Suprapubic skin (tissue), 3 donors: Measurements from ENCODE around the gene SLC49A4.

Experiments used
- EP300 ChIP-seq: sonication (generic); formaldehyde crosslinking; IDR thresholded peaks from one replicate; pipeline ENCODE4 v1.6.1; 2017; ENCODE audit warnings: antibody characterized with exemption
- POLR2A ChIP-seq, 2 donors: fragments of 450-650 bp; IDR thresholded peaks; one replicate each; pipeline ENCODE4 v1.6.1; 2017; ENCODE audit warnings: antibody characterized with exemption in 2 of 2, mild to moderate bottlenecking in 2 of 2, moderate library complexity in 2 of 2
- TF ChIP-seq, protein P1 (sequence below), 2 donors: fragments of 200-600 bp in 1 of 2; fragments of 450-650 bp in 1 of 2; sonication (generic) in 1 of 2; IDR thresholded peaks; one replicate each; pipeline ENCODE4 v1.5.1; 2016 to 2019; ENCODE audit warnings: antibody characterized with exemption in 2 of 2, mild to moderate bottlenecking in 1 of 2, moderate library complexity in 1 of 2

DNA sequence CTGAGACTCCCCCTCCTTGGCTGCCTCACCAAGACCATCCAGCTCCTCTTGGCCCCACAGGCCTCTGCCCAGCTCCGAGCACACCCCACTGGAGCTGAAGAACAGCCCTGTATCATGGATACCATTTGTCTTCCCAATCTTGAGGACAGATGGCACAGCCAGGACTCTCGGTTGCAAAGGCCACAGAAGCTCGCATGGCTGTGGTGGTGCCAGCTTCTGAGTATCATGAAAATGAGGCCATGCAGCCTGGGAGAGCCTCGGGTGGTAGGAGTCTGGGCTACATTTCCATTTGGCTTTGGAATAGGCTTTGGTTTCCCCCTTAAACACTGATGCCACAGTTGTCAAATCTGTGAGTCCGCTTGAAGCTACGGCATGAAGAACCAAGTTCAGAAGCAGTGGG is 126.1 kb downstream of the SLC49A4 start:
- no peak for TF ChIP-seq EP300
- TF ChIP-seq, protein P1, sequence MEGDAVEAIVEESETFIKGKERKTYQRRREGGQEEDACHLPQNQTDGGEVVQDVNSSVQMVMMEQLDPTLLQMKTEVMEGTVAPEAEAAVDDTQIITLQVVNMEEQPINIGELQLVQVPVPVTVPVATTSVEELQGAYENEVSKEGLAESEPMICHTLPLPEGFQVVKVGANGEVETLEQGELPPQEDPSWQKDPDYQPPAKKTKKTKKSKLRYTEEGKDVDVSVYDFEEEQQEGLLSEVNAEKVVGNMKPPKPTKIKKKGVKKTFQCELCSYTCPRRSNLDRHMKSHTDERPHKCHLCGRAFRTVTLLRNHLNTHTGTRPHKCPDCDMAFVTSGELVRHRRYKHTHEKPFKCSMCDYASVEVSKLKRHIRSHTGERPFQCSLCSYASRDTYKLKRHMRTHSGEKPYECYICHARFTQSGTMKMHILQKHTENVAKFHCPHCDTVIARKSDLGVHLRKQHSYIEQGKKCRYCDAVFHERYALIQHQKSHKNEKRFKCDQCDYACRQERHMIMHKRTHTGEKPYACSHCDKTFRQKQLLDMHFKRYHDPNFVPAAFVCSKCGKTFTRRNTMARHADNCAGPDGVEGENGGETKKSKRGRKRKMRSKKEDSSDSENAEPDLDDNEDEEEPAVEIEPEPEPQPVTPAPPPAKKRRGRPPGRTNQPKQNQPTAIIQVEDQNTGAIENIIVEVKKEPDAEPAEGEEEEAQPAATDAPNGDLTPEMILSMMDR (IDR thresholded peaks at IDR 0.05): no peak
- no peak for TF ChIP-seq POLR2A (IDR thresholded peaks at IDR 0.05)
